HG02938 (cell line): Measurements from ENCODE around the gene KLHL29.

ENCODE experiments used
- ATAC-seq: cut with Tn5 transposase; IDR thresholded peaks from one replicate; pipeline ENCODE4 v1.9.1; 2021; ENCODE audit warnings: mild to moderate bottlenecking, moderate library complexity; ENCODE audit not compliant: unreplicated experiment

The KLHL29 gene

DNA sequence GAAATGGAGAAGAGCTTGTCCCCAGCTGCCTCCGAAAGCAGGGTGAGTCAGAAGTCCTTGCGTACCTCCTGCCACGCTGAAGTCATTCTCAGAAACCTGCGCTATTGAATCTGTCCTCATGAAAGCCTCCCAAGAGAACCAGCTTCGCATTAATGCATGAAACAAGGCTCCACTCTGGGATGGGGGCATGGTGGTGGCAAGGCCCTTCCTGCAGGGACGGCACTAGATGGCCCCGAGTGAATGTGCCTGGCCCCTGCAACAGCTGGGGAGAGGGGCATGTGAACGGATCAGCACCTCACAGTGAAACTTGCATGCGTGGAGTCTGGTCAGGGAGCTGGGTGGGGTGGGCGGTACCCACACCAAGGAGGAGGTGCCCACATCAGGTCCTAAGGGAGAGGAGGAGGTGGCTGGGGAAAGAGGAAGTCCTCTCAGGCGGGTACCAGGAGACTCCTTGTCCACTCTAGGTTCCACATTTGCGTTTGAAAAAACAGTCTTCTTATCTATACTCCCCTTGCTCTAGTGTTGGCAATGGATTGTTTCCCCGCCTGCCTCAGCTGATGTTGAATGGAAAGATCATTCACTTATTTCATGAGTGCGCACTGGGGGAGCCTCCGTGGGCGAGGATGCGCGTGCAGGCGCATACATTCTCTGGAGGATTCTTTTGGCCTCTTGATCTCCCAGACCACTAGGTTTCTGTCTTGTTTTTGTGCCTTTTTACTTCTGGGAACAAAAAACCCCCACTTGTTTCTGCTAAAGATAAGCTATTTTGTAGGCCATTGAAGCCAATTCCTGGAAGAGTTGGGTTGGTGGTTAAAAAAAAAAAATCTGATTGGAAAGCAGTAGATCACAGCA lies 104.7 kb downstream of the KLHL29 start:
- ATAC-seq: peak; percentile 52

DNA sequence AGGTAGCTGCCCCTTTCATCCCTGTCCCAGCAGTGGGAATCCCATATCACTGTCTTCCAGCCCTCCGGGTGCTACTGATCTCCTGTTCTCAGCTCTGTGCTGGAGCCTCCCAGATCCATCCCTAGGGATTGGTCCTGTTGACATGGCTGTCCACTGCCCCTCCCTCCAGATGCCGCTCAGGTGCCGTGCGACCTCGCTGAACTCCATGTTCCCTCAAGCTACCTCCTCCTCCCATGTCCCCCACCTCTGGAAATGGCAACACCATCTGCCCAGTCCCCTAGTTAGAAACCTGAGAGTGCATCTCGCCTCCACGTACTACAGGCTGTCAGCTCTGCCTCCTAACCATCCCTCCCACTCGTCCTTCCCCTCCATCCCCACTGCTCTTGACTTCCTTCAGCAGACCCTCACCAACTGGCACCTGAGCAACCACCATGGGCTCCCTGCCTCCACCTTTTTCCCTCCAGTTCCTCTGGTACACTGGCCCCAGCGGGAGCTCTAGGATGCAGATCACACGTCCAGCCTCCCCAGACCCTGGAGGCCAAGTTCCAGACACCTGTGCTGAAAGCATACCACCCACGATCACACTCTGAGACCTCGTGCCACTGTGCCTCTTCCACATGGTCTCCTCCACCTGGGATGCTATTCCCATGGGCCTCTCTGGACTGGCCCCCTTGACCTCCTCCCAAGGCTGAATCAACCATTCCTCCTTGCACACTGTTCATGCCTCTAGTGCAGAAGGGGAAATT lies 106.8 kb downstream of the KLHL29 start:
- ATAC-seq: no peak

DNA sequence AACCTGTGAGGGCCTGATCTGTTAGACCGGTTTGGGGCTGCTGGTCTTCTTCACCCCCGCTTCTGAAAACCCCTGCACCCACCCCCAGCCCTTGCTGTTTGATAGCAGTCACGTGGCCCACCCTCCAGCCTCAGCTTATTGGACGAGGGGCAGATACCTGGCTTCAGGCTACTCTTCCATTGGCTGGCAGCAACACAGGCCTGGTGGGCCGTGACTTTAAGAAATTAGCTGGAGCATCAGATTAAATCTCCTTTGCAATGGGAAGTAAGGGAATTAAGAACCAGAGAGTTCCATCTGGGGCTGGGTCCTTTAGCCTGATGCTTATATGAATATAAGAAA lies 107.3 kb downstream of the KLHL29 start:
- no peak for ATAC-seq

DNA sequence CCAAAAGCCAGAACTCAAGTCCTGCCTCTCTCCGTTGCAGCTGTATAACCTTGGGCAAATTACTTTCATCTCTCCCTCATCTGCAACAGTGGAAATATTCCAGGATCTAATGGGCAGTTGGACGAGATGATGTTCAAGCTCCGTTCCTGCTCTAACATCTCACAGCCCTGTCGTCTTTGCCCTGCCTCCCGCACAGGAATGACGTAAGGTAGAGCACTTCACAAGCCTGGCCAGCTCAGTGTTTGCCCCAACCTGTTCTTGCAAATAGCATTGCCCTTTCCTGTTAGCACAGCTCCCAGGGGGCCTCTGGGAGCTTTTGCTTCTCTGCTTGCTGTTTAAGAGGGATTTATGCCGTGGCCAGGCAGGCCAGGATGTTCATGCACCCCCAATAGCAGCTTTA lies 107.9 kb downstream of the KLHL29 start:
- ATAC-seq: no peak

DNA sequence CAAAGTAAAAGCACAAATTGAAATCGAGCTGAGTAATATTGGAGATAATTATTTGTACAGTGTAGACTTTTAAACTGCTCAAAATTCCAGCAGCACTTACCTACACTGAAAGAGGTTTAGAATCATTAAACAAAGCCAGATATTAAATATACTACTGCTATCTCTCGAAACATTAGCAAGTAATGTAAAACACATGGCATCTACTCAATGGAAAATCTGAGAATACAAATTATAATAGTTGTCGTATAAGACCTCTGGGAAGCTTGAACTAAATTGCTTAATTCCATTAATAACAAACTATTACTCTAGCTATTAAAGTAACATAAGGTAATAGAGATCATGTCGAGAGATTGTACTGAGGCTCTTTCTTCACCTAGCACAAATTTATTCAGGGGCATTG lies 108.9 kb downstream of the KLHL29 start:
- ATAC-seq: no peak

DNA sequence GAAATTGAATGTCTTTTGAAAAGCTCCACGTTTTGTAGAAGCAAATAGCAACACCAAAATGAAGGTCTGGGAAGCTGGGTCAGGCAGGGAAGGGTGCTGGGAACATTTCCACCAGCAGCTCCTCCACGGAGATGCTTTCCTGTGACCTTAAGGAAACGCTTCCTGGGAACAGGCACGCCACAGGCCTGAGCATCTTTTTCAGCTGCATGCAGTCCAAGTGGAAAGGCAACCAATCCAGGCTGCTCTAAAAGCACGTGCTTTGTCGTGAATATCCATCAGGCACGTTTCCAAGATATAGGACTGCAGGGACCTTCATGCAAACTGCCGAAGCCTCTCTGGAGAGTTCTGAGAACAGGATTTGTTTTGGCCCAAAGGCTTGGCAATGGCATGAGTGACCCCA lies 109.3 kb downstream of the KLHL29 start:
- no peak for ATAC-seq

DNA sequence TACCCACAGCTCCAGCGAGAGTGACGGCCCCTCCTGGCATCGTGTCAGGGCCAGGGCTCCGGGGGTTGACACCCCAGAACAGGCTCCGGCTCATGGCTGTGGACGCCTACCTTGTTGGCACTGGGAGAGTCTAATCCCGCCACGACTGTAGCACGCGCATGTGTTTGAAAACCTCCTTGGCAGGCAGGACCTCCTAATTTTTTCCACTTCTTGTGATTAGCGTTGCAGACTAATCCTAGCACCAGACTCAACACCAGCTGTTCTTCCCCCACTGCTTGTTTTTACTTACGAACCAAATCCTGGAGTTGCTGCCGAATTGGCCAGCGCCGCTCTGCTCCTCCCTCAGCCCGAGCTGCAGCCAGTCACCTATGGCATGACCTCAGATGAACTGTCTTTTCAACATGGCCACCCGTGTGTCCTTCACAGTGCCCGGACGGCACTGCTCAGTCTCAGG lies 110.7 kb downstream of the KLHL29 start:
- ATAC-seq: no peak

DNA sequence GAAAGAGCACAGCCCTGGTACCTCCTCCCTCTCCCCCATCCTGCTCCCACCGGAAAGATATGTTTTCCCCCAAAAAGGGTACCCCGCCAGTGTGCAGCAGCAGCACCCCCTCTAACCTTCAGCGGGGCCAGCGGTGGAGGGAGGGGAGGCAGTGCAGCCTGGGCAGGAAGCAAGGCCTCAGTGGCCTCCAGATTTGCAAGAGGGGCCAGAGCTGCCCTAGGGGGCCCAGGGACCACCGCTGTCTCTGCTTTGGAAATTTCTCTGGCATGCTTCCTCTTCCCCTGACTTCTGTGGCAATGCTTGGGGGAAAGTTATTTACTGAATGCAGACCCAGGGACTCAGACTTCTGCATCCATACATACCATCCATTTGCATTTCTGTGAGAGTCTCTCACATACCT lies 111.5 kb downstream of the KLHL29 start:
- ATAC-seq: no peak

DNA sequence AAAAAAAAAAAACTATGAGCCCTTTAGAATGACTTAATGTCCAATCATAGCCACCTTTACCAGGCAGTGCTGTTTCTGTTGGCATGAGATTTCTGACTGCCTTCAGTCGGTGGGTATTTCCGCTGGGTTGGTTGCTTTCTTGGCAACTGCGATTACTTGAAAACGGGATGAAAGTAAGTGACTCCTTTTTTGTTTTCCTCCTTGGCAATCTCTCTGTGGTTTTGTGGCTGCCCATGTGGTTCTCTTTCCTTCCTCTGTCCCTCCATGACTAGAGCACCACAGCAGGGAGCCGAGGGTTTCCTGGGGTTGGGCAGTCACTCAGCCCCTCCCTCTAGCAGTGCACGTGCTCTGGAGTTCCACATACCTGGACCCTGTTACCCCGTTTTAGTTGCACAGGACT lies 112.1 kb downstream of the KLHL29 start:
- no peak for ATAC-seq

DNA sequence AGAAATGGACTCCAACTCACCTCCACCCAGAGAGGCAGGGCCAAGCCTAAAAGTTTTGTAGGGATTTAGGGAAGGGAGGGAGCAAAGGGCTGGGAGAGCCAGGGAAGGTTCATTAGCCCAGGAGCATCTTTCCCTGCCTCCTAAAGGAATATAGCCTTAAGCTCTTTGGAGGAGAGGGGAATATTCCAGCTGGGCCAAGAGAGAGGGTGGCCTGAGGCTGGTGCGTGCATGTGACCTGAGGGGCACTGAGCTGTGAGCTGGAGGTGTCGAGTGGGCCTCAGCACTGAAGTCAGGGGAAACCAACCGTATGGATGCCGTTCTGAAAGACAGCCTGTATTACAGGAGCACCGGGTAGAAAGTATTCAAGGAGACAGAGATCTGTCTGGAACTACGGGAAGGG lies 112.6 kb downstream of the KLHL29 start:
- no peak for ATAC-seq

DNA sequence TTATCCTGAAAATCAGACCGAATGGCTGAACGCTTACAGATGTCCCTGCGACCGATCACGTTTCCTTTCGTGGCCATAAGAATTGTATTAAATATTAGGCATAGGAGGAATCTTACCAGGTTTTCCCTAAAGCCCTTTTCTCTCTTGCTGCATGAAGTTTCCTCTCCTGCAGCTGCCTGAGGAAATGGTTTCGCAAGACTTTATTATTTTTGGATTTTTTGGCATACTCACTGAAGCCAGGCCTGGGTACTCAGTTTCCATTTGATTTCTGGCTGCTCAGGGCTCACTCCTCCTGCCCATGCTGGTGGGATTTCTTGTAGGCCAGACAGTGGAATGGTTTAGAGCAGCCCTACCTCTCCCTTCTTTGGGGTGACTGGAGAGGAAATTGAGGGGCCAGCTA lies 114.0 kb downstream of the KLHL29 start:
- ATAC-seq: no peak

DNA sequence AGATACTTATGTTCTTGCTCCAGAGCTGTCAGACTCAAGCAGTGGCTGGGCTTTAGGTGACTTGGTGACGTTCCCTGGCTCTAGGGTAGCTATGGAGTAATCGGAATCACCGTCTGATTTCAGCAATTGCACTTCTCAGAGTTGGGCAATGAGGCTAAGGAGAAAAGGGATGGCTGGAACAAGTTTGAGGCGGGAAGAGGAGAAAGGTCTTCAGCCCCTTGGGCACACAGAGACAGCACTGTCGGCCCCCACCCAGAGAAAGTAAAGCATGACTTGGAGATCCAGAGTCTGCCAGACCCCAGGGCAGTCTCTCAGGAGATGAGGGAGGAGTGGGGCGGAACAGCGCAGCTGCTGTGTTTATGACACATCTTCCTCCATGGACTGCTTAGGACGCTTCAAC lies 114.5 kb downstream of the KLHL29 start:
- ATAC-seq: no peak

DNA sequence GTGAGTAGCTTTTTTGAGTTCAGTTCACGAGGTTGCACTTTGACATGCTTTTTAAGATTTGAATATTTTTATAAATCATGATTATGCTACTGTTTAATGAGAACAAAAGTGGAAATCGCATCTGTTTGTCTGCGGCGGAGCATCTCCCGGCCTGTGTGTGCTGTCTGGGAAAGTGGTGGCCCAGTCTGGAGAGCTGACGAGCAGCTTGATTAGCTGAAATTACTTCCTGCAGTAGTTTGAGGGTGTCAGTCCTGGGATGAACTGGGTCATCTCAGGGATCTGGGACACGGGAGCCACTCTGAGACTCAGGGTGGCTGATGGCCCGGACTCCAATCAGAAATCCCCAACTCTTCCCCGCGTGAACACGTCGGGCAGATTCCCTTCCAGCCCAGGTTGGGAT lies 115.9 kb downstream of the KLHL29 start:
- no peak for ATAC-seq

DNA sequence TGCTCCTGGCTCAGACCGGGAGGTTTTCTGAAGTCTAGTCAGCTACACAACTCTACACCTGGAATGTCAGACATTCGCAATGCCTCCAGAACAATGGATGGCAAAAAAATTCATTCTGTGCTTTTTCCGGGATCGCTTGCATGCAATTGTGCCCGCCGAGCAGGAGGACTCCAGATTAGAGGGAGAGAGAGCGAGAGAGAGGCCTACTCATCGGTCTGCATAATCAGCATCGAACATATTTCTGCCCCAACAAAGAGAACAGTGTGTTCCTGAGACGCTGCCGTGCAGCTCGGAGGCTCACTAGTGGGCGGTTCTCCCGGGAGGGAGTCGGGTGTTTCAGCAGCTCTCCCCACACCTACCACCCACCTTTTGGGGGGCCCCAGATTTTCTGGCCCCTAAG lies 117.1 kb downstream of the KLHL29 start:
- ATAC-seq: no peak

DNA sequence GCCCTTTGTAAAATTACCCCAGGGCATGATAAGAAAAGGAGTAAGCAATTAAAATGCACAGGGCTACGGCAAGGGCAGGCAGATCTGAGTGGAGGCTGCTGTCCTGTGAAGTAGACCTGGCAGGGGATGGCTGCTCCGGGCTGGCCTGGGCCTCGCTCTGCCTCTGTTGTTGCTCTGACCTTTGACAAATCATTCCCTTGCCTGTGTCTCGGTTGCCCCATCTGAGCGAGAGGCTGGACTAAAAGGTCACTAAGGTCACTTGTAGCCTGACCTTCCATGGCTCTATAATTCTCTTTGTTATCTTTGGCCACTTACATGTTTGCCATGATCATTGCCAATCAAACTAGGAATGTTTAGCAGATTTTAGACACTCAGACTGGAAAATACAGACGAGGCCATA lies 118.1 kb downstream of the KLHL29 start:
- ATAC-seq: no peak

DNA sequence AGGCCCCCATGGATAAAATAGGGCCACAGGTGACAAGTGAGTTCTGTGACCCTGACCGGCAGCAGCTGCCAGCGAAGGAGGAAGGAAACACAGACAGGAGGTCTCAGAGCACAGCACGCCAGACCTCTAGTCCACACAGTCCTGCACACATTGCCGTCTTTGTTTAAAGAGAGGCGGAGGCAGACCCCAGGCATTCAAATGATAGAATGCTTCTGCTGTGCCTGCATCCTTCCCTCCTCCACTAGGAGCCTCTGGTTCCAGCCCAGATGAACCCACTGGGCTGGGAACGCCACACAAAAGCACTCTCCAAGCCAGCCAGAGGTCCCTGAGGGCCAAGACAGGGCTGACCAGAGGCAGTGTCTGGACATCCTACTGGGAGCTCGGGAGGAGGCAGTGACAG lies 118.7 kb downstream of the KLHL29 start:
- ATAC-seq: no peak

DNA sequence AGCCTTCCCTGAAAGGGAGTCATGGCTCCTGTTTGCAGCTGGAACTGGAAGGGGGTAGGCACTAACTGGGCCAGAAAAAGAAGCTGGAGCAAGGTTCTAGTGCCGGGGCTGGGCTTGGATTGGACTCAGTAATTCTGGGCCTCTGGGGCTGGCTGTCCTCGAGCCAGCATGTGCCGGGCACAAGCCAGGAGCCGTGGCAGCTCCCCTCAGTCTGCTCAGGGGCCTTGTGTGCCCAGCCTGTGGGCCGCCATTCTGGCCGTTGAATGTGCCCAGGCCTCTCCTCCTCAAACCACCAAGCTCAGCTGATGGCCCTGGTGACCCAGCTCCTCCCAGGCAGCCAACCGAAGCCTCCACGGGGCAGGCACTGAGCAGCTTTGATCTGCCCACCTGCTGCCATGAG lies 119.6 kb downstream of the KLHL29 start:
- no peak for ATAC-seq

DNA sequence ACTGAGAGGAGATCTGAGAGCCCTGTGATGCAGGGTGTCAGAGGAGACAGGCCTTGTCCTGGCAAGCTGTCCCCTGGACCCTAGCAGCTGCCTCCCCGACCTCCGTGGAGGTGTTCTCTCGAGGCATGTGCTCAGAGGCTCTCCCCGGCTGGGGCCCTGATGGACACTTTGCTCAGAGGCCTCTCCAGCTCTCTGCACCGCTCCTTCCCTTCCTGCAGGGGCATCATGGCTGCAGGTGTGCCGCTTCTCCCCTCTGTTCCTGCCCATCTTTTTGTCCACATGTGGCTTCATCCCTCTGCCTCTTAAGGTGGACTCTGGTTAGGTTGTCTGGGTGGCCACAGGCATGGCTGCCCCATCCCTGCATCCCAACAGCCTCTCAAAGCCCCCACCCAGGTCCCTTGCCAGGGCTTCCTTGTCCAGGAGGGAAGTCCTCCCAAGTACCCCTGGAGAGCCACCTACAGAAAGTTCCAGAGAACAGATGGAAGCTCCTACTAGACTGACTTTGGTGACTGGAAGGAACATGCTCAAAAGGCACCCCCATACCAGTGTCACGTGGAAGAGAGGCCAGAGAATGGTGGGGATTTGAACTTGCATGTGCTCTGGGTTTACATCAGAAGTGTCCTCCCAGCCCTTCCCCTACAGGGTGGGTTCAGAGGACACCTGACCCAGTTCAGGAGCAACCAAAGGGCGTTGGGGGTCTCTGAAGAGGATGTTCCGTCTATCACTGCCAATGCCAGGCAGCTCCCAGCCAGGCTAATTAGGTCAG lies 120.4 kb downstream of the KLHL29 start:
- ATAC-seq: no peak

DNA sequence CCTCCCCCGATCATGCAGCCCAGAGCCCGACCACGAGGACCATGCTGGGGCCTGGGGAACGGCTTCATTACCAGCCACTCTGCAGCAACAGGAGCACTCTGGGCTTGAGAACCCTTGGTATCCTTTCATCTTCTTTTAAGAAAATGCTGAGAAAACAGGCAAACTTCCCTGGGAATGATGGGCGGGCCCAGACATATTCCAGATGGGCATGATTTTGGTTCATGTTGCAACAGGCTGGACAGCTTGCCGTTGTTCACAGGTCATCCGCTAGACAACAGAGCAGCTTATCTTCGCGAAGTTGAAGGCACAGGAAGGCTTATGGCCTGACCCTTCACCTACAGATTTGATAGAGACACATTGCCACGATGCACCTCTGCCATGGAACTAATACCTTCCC lies 121.0 kb downstream of the KLHL29 start:
- no peak for ATAC-seq

DNA sequence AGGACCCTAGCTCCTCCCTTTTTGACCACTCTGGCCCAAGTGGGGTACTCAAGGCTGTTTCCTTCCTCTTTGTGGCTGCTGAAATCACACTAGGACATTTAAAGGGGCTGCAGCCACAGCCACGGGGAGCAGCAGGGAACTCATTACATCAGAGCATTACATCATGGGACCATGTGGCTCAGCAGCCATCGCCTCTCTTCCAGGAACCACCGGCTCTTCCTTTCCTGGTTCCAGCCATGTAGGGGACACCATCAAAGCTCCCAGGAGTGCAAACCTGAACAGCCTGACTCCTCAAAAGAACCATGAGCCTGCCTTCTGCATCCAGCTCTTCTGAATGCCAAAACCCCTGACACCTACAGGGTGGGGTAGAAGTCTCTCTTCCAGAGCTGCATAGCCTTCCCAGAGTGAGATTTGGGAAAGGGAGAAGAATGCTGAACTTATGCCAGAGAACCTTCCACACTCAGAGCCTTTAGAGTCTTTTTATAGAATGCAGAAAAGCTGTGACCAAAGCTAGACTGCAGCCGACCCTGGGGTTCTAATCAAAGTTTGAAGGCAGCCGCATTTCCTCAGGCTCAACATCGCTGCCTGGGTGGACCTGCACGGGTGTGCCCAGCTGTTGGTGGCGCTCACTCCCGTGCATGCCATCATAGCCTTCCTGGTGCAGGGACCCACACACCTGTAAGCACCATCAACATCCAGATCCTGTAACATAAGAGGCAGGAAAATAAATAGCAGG lies 121.7 kb downstream of the KLHL29 start:
- no peak for ATAC-seq
